Erythroblast (primary cell): Measurements from ENCODE around the gene GAPVD1.

Experiments used
- GATA1 ChIP-seq: IDR thresholded peaks from 2 replicates; pipeline ENCODE4 v1.6.1; 2011; ENCODE audit warnings: low read depth, mild to moderate bottlenecking, control low read depth, low read length, moderate library complexity
- POLR2A ChIP-seq: IDR thresholded peaks from 2 replicates; pipeline ENCODE4 v1.6.1; 2011; ENCODE audit warnings: mild to moderate bottlenecking, low read length

- TF ChIP-seq POLR2A (no peak), GATA1 (no peak)
Measured at GRCh38 chr9:125400725-125401716, 139.4 kb downstream of the GAPVD1 start.
